Suprapubic skin (tissue), 4 donors: ENCODE results near the gene NELL1. TPM values are rescaled to one million over a fixed set of nuclear protein-coding genes. Genes with fewer than 3 reads are reported as not detected.

Experiments used
- DNase-seq, 2 donors: peaks; one replicate each; pipeline ENCODE4 v3.0.0-alpha.2; 2019; ENCODE audit warnings: low spot score in 2 of 2
- H3K27ac ChIP-seq: fragments of 200-600 bp; sonication (generic); one replicate; pipeline ENCODE4 v1.5.1; 2019
- H3K27me3 ChIP-seq: fragments of 200-600 bp; sonication (generic); one replicate; pipeline ENCODE4 v1.5.1; 2019
- H3K36me3 ChIP-seq: fragments of 200-600 bp; sonication (generic); one replicate; pipeline ENCODE4 v1.5.1; 2019
- H3K4me1 ChIP-seq: fragments of 200-600 bp; sonication (generic); one replicate; pipeline ENCODE4 v1.5.1; 2019
- H3K4me3 ChIP-seq: fragments of 200-600 bp; sonication (generic); one replicate; pipeline ENCODE4 v1.5.1; 2019; ENCODE audit warnings: mild to moderate bottlenecking
- H3K9me3 ChIP-seq: fragments of 200-600 bp; sonication (generic); one replicate; pipeline ENCODE4 v1.5.1; 2019
- EP300 ChIP-seq: sonication (generic); formaldehyde crosslinking; IDR thresholded peaks from one replicate; pipeline ENCODE4 v1.6.1; 2017; ENCODE audit warnings: antibody characterized with exemption
- POLR2A ChIP-seq, 2 donors: fragments of 450-650 bp; IDR thresholded peaks; one replicate each; pipeline ENCODE4 v1.6.1; 2017; ENCODE audit warnings: antibody characterized with exemption in 2 of 2, mild to moderate bottlenecking in 2 of 2, moderate library complexity in 2 of 2
- POLR2AphosphoS5 ChIP-seq, 3 donors: sonication (generic); formaldehyde crosslinking; IDR thresholded peaks; one replicate each; pipeline ENCODE4 v1.6.1; 2017; ENCODE audit warnings: antibody characterized with exemption in 3 of 3
- WGBS: methylation state at CpG from one replicate; pipeline ENCODE4 v1.1.5; 2018; 5-methylcytosine and 5-hydroxymethylcytosine counted together
- total RNA-seq, 4 donors: library from RNA; depleted of rRNA; stranded (reverse); fragments of >200 nt; gene quantifications; one replicate each; pipeline ENCODE4 v1.1.0, GENCODE V29; 2016
- TF ChIP-seq, protein P1 (sequence below), 2 donors: fragments of 200-600 bp in 1 of 2; fragments of 450-650 bp in 1 of 2; sonication (generic) in 1 of 2; IDR thresholded peaks; one replicate each; pipeline ENCODE4 v1.5.1; 2016 to 2019; ENCODE audit warnings: antibody characterized with exemption in 2 of 2, mild to moderate bottlenecking in 1 of 2, moderate library complexity in 1 of 2

The NELL1 gene
- total RNA-seq, 4 donors from 2014 or later, result 0.18 to 3.9 TPM; not detected in 2

DNA sequence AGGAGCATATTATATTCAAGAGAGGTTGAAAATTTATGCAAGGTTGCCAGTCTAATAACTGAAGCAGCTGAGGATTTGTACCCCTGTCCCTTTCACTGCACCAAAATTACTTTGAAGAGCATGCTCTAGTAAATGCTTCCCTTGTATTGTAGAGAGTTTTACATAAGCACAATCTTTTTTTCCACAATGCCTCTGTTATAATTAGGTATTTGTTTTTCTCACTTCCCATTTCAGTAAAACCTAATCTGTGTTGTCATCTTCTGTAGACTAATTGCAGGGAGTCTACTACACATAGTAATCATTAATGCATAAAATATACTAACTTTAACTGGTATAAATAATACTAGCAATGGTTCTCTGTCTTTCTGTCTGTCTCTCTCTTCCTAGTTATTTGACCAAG lies 805.1 kb downstream of the NELL1 start:
- Histone ChIP-seq H3K27ac (no peak overlapping the region), H3K36me3 (no peaks in the 10 kb centered on the region), H3K27me3 (no peaks in the 10 kb centered on the region), H3K4me3 (no peak overlapping the region), H3K4me1 (no peaks in the 10 kb centered on the region), H3K9me3 (no peaks in the 10 kb centered on the region)
- no peak for DNase-seq
- TF ChIP-seq POLR2AphosphoS5 (IDR thresholded peaks at IDR 0.05) (no peak), POLR2A (IDR thresholded peaks at IDR 0.05) (no peak), EP300 (no peak)
- TF ChIP-seq, protein P1, sequence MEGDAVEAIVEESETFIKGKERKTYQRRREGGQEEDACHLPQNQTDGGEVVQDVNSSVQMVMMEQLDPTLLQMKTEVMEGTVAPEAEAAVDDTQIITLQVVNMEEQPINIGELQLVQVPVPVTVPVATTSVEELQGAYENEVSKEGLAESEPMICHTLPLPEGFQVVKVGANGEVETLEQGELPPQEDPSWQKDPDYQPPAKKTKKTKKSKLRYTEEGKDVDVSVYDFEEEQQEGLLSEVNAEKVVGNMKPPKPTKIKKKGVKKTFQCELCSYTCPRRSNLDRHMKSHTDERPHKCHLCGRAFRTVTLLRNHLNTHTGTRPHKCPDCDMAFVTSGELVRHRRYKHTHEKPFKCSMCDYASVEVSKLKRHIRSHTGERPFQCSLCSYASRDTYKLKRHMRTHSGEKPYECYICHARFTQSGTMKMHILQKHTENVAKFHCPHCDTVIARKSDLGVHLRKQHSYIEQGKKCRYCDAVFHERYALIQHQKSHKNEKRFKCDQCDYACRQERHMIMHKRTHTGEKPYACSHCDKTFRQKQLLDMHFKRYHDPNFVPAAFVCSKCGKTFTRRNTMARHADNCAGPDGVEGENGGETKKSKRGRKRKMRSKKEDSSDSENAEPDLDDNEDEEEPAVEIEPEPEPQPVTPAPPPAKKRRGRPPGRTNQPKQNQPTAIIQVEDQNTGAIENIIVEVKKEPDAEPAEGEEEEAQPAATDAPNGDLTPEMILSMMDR (IDR thresholded peaks at IDR 0.05), result no peak

DNA sequence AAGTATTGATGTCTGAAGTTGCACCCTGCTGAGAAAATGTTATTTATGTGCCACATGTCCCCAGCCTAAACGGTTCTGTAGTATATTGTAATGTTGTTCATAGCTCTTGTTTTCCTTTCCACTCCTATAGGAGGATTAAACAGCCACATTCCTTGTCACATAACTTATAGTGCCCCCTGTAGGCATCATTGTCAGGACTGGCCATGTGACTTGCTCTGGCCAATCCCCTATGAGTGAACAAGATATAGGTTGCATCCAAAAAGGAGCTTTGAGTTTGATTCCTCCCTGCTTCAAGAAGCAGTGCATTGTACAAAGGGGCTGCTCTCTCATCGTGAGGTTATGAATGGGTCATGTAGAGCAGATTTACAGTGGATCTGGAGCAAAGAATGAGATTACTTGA lies 805.9 kb downstream of the NELL1 start:
- no peaks in the 10 kb centered on the region for H3K4me1 ChIP-seq

DNA sequence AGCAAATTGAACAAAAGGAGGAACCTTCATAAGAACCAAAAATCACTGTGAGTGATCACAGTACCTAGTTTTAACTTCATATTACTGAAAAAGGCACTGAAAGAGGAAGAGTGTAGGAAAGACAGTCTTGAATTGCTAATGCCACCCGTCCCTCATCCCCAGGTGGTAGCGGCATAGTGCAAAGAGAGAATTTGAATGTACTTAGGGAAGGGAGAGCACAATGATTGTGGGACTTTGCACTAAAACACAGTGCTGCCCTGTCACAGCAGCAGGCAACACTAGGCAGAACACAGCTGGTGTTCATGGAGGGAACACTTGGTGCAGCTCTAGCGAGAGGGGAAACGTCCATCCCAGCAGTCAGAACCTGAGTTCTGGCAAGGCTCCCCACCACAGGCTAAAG lies 807.2 kb downstream of the NELL1 start:
- TF ChIP-seq POLR2A (IDR thresholded peaks at IDR 0.05) (no peak), POLR2AphosphoS5 (IDR thresholded peaks at IDR 0.05) (no peak), EP300 (no peak)
- TF ChIP-seq, protein P1 (IDR thresholded peaks at IDR 0.05), result no peak
- Histone ChIP-seq H3K4me1 (no peaks in the 10 kb centered on the region), H3K36me3 (no peaks in the 10 kb centered on the region), H3K4me3 (no peak overlapping the region), H3K27me3 (no peaks in the 10 kb centered on the region), H3K9me3 (no peaks in the 10 kb centered on the region), H3K27ac (no peak overlapping the region)
- DNase-seq, result no peak
- WGBS, result 69% methylated on average over 4 of the region's 4 CpGs

More for the DNA sequence above, 805.9 kb downstream of the NELL1 start:
- WGBS, result 58% methylated on average over 2 of the region's 2 CpGs
- H3K36me3 ChIP-seq, result no peaks in the 10 kb centered on the region
- H3K27me3 ChIP-seq, result no peaks in the 10 kb centered on the region
- H3K27ac ChIP-seq, result no peak overlapping the region
- no peak for DNase-seq
- no peak overlapping the region for H3K4me3 ChIP-seq
- TF ChIP-seq POLR2AphosphoS5 (IDR thresholded peaks at IDR 0.05) (no peak), EP300 (no peak), POLR2A (IDR thresholded peaks at IDR 0.05) (no peak)
- TF ChIP-seq, protein P1 (IDR thresholded peaks at IDR 0.05), result no peak
- H3K9me3 ChIP-seq, result no peaks in the 10 kb centered on the region

DNA sequence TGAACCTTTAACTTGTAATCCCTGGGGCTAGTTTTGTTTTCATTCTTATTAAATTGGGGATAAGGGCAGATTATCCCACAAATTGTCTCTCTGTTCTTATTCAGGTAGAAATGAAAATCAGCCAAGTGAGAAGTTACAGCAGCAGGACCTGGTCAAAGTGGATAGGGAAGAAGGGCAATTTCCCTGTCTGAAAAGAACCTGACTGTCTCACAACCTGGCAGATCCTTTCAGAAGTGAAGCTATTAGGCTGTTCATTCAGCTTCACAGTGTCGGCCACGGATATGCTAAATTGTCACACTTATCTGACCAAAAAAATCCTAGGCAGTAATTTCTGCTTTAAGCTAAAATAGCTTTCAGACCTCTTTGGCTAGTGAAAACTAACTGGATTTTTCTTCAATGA lies 810.9 kb downstream of the NELL1 start:
- WGBS, result 62% methylated on average over 2 of the region's 2 CpGs
- H3K4me3 ChIP-seq, result no peak overlapping the region
- no peaks in the 10 kb centered on the region for H3K36me3 ChIP-seq
- TF ChIP-seq POLR2AphosphoS5 (IDR thresholded peaks at IDR 0.05) (no peak), EP300 (no peak), POLR2A (IDR thresholded peaks at IDR 0.05) (no peak)
- TF ChIP-seq, protein P1 (IDR thresholded peaks at IDR 0.05), result no peak
- no peak overlapping the region for H3K27ac ChIP-seq
- DNase-seq, result no peak
- H3K27me3 ChIP-seq, result no peaks in the 10 kb centered on the region
- H3K4me1 ChIP-seq, result no peaks in the 10 kb centered on the region
- H3K9me3 ChIP-seq, result no peaks in the 10 kb centered on the region

DNA sequence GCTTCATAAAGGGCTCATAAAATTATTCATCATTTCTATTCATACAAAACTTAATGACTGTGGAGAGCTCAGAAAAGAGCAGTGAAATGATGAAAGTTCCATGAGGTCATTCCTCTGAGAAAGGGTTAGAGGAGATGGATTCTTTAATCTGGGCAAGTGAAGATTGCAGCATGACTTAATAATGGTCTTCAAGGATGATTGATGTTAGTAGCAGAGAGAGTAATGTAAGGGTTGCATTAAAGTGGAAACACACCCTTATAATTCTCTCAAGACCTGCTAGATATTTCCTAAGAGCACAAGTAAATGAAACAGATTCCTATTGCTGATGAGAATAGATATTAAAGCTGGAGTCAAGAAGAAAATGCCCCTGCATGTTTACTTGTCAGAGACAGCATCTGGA lies 811.9 kb downstream of the NELL1 start:
- no peaks in the 10 kb centered on the region for H3K9me3 ChIP-seq
- H3K27me3 ChIP-seq, result no peaks in the 10 kb centered on the region
- no peak for DNase-seq
- TF ChIP-seq, protein P1 (IDR thresholded peaks at IDR 0.05), result no peak
- TF ChIP-seq EP300, result no peak
- TF ChIP-seq POLR2AphosphoS5 (IDR thresholded peaks at IDR 0.05), result no peak
- TF ChIP-seq POLR2A (IDR thresholded peaks at IDR 0.05), result no peak
- H3K4me3 ChIP-seq, result no peak overlapping the region
- H3K4me1 ChIP-seq, result no peaks in the 10 kb centered on the region
- no peaks in the 10 kb centered on the region for H3K36me3 ChIP-seq
- H3K27ac ChIP-seq, result no peak overlapping the region
